A673 (cell line): ENCODE measurements around the gene SKP1. TPM values are rescaled to one million over a fixed set of nuclear protein-coding genes. Genes with fewer than 3 reads are reported as not detected.
"Not testable (repeated sequence)": the region's sequence is repeated elsewhere in the genome, so short reads cannot be mapped to it uniquely, and the experiment has no call there.

Experiments
- BruUV-seq: library from RNA; stranded (reverse); fragments of 400-500 nt; replicated peaks from 2 replicates; lab custom pipeline; 2021; lab: Mats Ljungman, UMichigan
- CTCF ChIA-PET: fragments of 300-600 bp; sonication (Branson Sonifier 250); formaldehyde crosslinking; loops from one replicate; lab custom pipeline; 2022; ENCODE audit warnings: antibody characterized with exemption; lab: Charles Lee
- POLR2A ChIA-PET: fragments of 300-600 bp; sonication (Branson Sonifier 250); formaldehyde crosslinking; loops from one replicate; lab custom pipeline; 2022; ENCODE audit warnings: antibody characterized with exemption; ENCODE audit not compliant: low non-redundant PET; lab: Charles Lee
- DNase-seq: peaks from one replicate; pipeline ENCODE4 v3.0.0-alpha.2; 2015; ENCODE audit warnings: low spot score
- H3K27ac ChIP-seq: fragments of 200-600 bp; sonication (generic); 2 replicates; pipeline ENCODE4 v1.5.1; 2016; ENCODE audit warnings: mixed run types, low read depth, mild to moderate bottlenecking, mixed read lengths, antibody characterized with exemption, low read length; ENCODE audit not compliant: poor library complexity, severe bottlenecking
- H3K27me3 ChIP-seq: fragments of 200-600 bp; sonication (generic); replicated peaks from 2 replicates; pipeline ENCODE4 v1.6.1; 2017; ENCODE audit warnings: mixed run types, low read depth, mild to moderate bottlenecking, mixed read lengths, antibody characterized with exemption, low read length; ENCODE audit not compliant: insufficient read depth, poor library complexity
- H3K36me3 ChIP-seq: fragments of 200-600 bp; sonication (generic); 2 replicates; pipeline ENCODE4 v1.6.1; 2016; ENCODE audit warnings: mixed run types, mild to moderate bottlenecking, mixed read lengths, antibody characterized with exemption, low read length; ENCODE audit not compliant: insufficient read depth, poor library complexity, severe bottlenecking
- H3K4me1 ChIP-seq: fragments of 200-600 bp; sonication (generic); 2 replicates; pipeline ENCODE4 v1.6.1; 2017; ENCODE audit warnings: mixed run types, mild to moderate bottlenecking, mixed read lengths, antibody characterized with exemption, low read length; ENCODE audit not compliant: insufficient read depth, poor library complexity, severe bottlenecking
- H3K4me3 ChIP-seq: fragments of 200-600 bp; sonication (generic); 2 replicates; pipeline ENCODE4 v1.5.1; 2016; ENCODE audit warnings: low read depth, mixed run types, mild to moderate bottlenecking, mixed read lengths, low read length; ENCODE audit not compliant: poor library complexity, severe bottlenecking
- H3K9me3 ChIP-seq: fragments of 200-600 bp; sonication (generic); 2 replicates; pipeline ENCODE4 v1.6.1; 2016; ENCODE audit warnings: mixed run types, low read depth, mild to moderate bottlenecking, mixed read lengths, antibody characterized with exemption, low read length; ENCODE audit not compliant: poor library complexity, severe bottlenecking
- CTCF ChIP-seq: fragments of 300-800, 200-600 bp; sonication (generic); conservative IDR thresholded peaks from 2 replicates; pipeline ENCODE4 v1.5.1; 2017; ENCODE audit warnings: low read depth, mild to moderate bottlenecking, antibody characterized with exemption, low read length, moderate library complexity, mixed read lengths
- EZH2 ChIP-seq: fragments of 200-600 bp; sonication (generic); IDR thresholded peaks from 2 replicates; pipeline ENCODE4 v1.6.1; 2017; ENCODE audit warnings: borderline replicate concordance, low read depth, mild to moderate bottlenecking, mixed read lengths, antibody characterized with exemption, low read length; ENCODE audit not compliant: poor library complexity, severe bottlenecking
- intact Hi-C: fragments of 100-400 bp; cut with micrococcal nuclease; formaldehyde crosslinking; loops from one replicate; pipeline ENCODE4 v1.10.0; 2022; ENCODE audit not compliant: unreplicated experiment
- total RNA-seq: library from RNA; stranded (reverse); gene quantifications from 2 replicates; pipeline ENCODE4 v1.2.3, GENCODE V29; 2021

The SKP1 gene
- total RNA-seq, 1 experiment from 2014 or later, result 465 TPM

DNA sequence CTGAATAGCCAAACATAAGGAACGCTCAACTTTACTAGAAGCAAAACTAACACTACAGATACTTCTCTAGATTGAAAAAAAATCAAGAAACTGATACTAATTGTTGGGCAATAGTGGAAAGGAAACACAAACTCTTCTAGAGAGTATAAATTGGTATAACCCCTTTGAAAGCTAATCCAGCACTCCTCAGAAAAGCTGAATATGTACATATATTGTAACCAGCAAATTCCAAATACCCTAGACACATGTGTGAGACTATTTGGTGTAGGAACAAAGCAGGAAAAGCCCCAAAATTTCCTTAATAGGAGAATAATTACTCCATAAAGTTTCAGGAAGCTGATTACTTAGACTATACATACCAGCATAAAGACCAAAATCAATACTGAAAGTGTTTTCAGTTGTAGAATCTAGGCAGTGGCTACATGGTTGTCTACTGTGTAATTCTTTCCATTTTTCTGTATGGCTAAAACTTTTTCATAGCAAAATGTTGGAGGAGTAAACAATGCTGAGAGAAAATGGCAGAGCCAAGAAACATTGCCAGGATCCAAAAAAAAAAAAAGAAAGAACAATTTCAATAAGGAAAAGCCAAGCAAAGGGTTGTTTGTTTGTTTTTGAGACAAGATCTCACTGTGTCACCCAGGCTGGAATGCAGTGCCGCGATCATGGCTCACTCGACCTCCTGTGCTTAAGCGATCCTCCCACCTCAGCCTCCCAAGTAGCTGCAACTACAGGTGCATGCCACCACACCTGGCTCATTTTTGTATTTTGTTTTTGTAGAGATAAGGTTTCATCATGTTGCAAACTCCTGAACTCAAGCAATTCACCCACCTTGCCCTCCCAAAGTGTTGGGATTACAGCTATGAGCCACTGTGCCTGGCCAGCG is 15.0 kb downstream of the SKP1 start:
- peaks cover 90% of the 10 kb centered on the region for H3K36me3 ChIP-seq
- no TSS peak for BruUV-seq
- ChIA-PET POLR2A (no interaction called here), CTCF (interaction anchor here (1.3 kb wide), 1 partner anchor 122 kb away, joined by 4 read pairs; no protein-coding TSS in a partner anchor)
- no peak for DNase-seq
- no peaks in the 10 kb centered on the region for H3K27me3 ChIP-seq
- no peak overlapping the region for H3K4me3 ChIP-seq
- H3K27ac ChIP-seq, result no peak overlapping the region
- H3K4me1 ChIP-seq, result no peaks in the 10 kb centered on the region
- intact Hi-C loops, result no loop called here
- TF ChIP-seq CTCF (no peak), EZH2 (no peak)
- peaks cover 6% of the 10 kb centered on the region for H3K9me3 ChIP-seq

GRCh38 chr5:134153657-134154056 is 23.1 kb downstream of the SKP1 start:
- TF ChIP-seq CTCF, result no peak
- no peak for TF ChIP-seq EZH2
- H3K36me3 ChIP-seq, result peaks cover 87% of the 10 kb centered on the region
- intact Hi-C loops, result no loop called here
- CTCF ChIA-PET, result interaction anchor here (0.7 kb wide), 1 partner anchor 13 kb away, joined by 3 read pairs; no protein-coding TSS in a partner anchor
- no peaks in the 10 kb centered on the region for H3K27me3 ChIP-seq
- BruUV-seq, result no TSS peak
- no peaks in the 10 kb centered on the region for H3K9me3 ChIP-seq
- DNase-seq, result no peak
- H3K4me1 ChIP-seq, result no peaks in the 10 kb centered on the region
- no peak overlapping the region for H3K27ac ChIP-seq
- no peak overlapping the region for H3K4me3 ChIP-seq
- POLR2A ChIA-PET, result interaction anchor here (0.6 kb wide), 1 partner anchor 14 kb away, joined by 3 read pairs; no protein-coding TSS in a partner anchor

- Histone ChIP-seq H3K27me3 (no peaks in the 10 kb centered on the region), H3K36me3 (peaks cover 83% of the 10 kb centered on the region), H3K4me1 (no peaks in the 10 kb centered on the region), H3K4me3 (no peak overlapping the region), H3K9me3 (no peaks in the 10 kb centered on the region), H3K27ac (no peak overlapping the region)
- ChIA-PET CTCF (interaction anchor here (0.7 kb wide), 1 partner anchor 13 kb away, joined by 3 read pairs; no protein-coding TSS in a partner anchor), POLR2A (interaction anchor here (0.6 kb wide), 1 partner anchor 14 kb away, joined by 3 read pairs; no protein-coding TSS in a partner anchor)
- DNase-seq, result no peak
- intact Hi-C loops, result no loop called here
- no peak for TF ChIP-seq EZH2
- TF ChIP-seq CTCF, result no peak
- no TSS peak for BruUV-seq
Observed at GRCh38 chr5:134153241-134153640, 23.5 kb downstream of the SKP1 start.

GRCh38 chr5:134152173-134152832 is 24.4 kb downstream of the SKP1 start:
- DNase-seq, result not testable (repeated sequence)

More at GRCh38 chr5:134152173-134152832, 24.4 kb downstream of the SKP1 start:
- CTCF ChIA-PET, result interaction anchor here (0.6 to 0.7 kb wide), 2 partner anchors 82 to 732 kb away, joined by 3 read pairs; no protein-coding TSS in a partner anchor
- POLR2A ChIA-PET, H3K27ac ChIP-seq, H3K27me3 ChIP-seq, H3K9me3 ChIP-seq, BruUV-seq, H3K4me3 ChIP-seq, intact Hi-C loops, H3K4me1 ChIP-seq: not testable (repeated sequence)
- peaks cover 74% of the 10 kb centered on the region for H3K36me3 ChIP-seq
